WTC11 (cell line): ENCODE measurements around the gene HPSE2. TPM values are rescaled to one million over a fixed set of nuclear protein-coding genes. Genes with fewer than 3 reads are reported as not detected.

Experiments used
- ATAC-seq: fragments of 200-7000 bp; cut with Tn5 transposase; 2 replicates; pipeline ENCODE4 v1.10.0; 2021; ENCODE audit warnings: mild to moderate bottlenecking, moderate library complexity
- CTCF ChIA-PET: fragments of 300-600 bp; sonication (Branson Sonifier 250); formaldehyde crosslinking; loops from one replicate; lab custom pipeline; 2021; ENCODE audit warnings: antibody characterized with exemption; lab: Charles Lee
- POLR2A ChIA-PET: fragments of 350-600 bp; sonication (Branson Sonifier 250); formaldehyde crosslinking; loops from one replicate; lab custom pipeline; 2021; ENCODE audit warnings: antibody characterized with exemption; lab: Charles Lee
- DNase-seq: peaks from one replicate; pipeline ENCODE4 v3.0.0; 2021; ENCODE audit warnings: low spot score
- H3K27ac Mint-ChIP-seq: 2 replicates; pipeline ENCODE4 v1.8.0; 2021; ENCODE audit warnings: mixed read lengths
- H3K27me3 Mint-ChIP-seq: 2 replicates; pipeline ENCODE4 v1.8.0; 2021; ENCODE audit warnings: low read depth, mild to moderate bottlenecking, moderate library complexity, mixed read lengths
- H3K36me3 Mint-ChIP-seq: 2 replicates; pipeline ENCODE4 v1.8.0; 2021; ENCODE audit warnings: mixed read lengths
- H3K4me1 Mint-ChIP-seq: 2 replicates; pipeline ENCODE4 v1.8.0; 2022; ENCODE audit warnings: mixed read lengths
- H3K4me3 Mint-ChIP-seq: 2 replicates; pipeline ENCODE4 v1.8.0; 2021; ENCODE audit warnings: mild to moderate bottlenecking, moderate library complexity, mixed read lengths
- H3K9me3 Mint-ChIP-seq: 2 replicates; pipeline ENCODE4 v1.8.0; 2021; ENCODE audit warnings: mixed read lengths
- ETV6 ChIP-seq: sonication (generic); formaldehyde crosslinking; IDR thresholded peaks from 2 replicates; pipeline ENCODE4 v1.8.1; 2022; ENCODE audit warnings: mild to moderate bottlenecking, missing genetic modification reagents
- GABPB1 ChIP-seq: sonication (generic); formaldehyde crosslinking; IDR thresholded peaks from 2 replicates; pipeline ENCODE4 v1.8.1; 2023; ENCODE audit warnings: mild to moderate bottlenecking, missing genetic modification reagents
- GRHL2 ChIP-seq: fragments of 250-450 bp; sonication (Bioruptor Pico); IDR thresholded peaks from 2 replicates; pipeline ENCODE4 v1.8.0; 2022; ENCODE audit warnings: mild to moderate bottlenecking, moderate library complexity; ENCODE audit not compliant: insufficient replicate concordance, severe bottlenecking
- IRF2 ChIP-seq: sonication (generic); formaldehyde crosslinking; IDR thresholded peaks from 2 replicates; pipeline ENCODE4 v1.8.0; 2022; ENCODE audit warnings: low read depth, missing genetic modification reagents, borderline replicate concordance
- NFATC4 ChIP-seq: fragments of 250-450 bp; sonication (Bioruptor Pico); IDR thresholded peaks from 2 replicates; pipeline ENCODE4 v1.9.0; 2021; ENCODE audit warnings: mild to moderate bottlenecking
- NFYB ChIP-seq: sonication (generic); formaldehyde crosslinking; conservative IDR thresholded peaks from 2 replicates; pipeline ENCODE4 v1.8.0; 2022; ENCODE audit warnings: low read depth, missing genetic modification reagents
- NR2C2 ChIP-seq: sonication (generic); formaldehyde crosslinking; IDR thresholded peaks from 2 replicates; pipeline ENCODE4 v1.8.0; 2022; ENCODE audit warnings: mild to moderate bottlenecking, missing genetic modification reagents
- SP1 ChIP-seq: sonication (generic); formaldehyde crosslinking; conservative IDR thresholded peaks from 2 replicates; pipeline ENCODE4 v1.8.1; 2022; ENCODE audit warnings: missing genetic modification reagents
- TCF7 ChIP-seq: sonication (generic); formaldehyde crosslinking; IDR thresholded peaks from 2 replicates; pipeline ENCODE4 v1.8.0; 2022; ENCODE audit warnings: mild to moderate bottlenecking, low read depth, missing genetic modification reagents, moderate library complexity
- ZNF219 ChIP-seq: sonication (generic); formaldehyde crosslinking; IDR thresholded peaks from 2 replicates; pipeline ENCODE4 v1.8.0; 2023; ENCODE audit warnings: missing genetic modification reagents, mild to moderate bottlenecking, borderline replicate concordance
- ZNF232 ChIP-seq: sonication (generic); formaldehyde crosslinking; IDR thresholded peaks from 2 replicates; pipeline ENCODE4 v1.8.0; 2022; ENCODE audit warnings: mild to moderate bottlenecking, missing genetic modification reagents
- ZNF671 ChIP-seq: fragments of 250-450 bp; sonication (Bioruptor Pico); IDR thresholded peaks from 2 replicates; pipeline ENCODE4 v1.8.0; 2021; ENCODE audit warnings: mild to moderate bottlenecking
- total RNA-seq: library from RNA; stranded (reverse); gene quantifications from 3 replicates; pipeline ENCODE4 v1.2.3, GENCODE V29; 2021
- TF ChIP-seq, protein P1 (sequence below): sonication (generic); formaldehyde crosslinking; conservative IDR thresholded peaks from 2 replicates; pipeline ENCODE4 v1.8.1; 2022; ENCODE audit warnings: mild to moderate bottlenecking, missing genetic modification reagents
- TF ChIP-seq, protein P2 (sequence below): sonication (generic); formaldehyde crosslinking; IDR thresholded peaks from 2 replicates; pipeline ENCODE4 v1.8.0; 2022; ENCODE audit warnings: mild to moderate bottlenecking, missing genetic modification reagents
- TF ChIP-seq, protein P3 (sequence below): sonication (generic); formaldehyde crosslinking; IDR thresholded peaks from 2 replicates; pipeline ENCODE4 v1.8.1; 2023; ENCODE audit warnings: mild to moderate bottlenecking, moderate library complexity, missing genetic modification reagents
- TF ChIP-seq, protein P4 (sequence below): fragments of 200-600 bp; IDR thresholded peaks from 2 replicates; pipeline ENCODE4 v1.8.0; 2022; ENCODE audit warnings: antibody characterized with exemption
- TF ChIP-seq, protein P5 (sequence below): sonication (generic); formaldehyde crosslinking; IDR thresholded peaks from 2 replicates; pipeline ENCODE4 v1.8.0; 2023; ENCODE audit warnings: missing genetic modification reagents, mild to moderate bottlenecking, borderline replicate concordance
- TF ChIP-seq, protein P6 (sequence below): fragments of 250-450 bp; sonication (Bioruptor Pico); IDR thresholded peaks from 2 replicates; pipeline ENCODE4 v2.1.2; 2022; ENCODE audit warnings: mild to moderate bottlenecking, moderate library complexity
- TF ChIP-seq, protein P7 (sequence below): fragments of 250-450 bp; sonication (Bioruptor Pico); IDR thresholded peaks from 2 replicates; pipeline ENCODE4 v1.9.0; 2021; ENCODE audit warnings: mild to moderate bottlenecking
- TF ChIP-seq, protein P8 (sequence below): sonication (generic); formaldehyde crosslinking; IDR thresholded peaks from 2 replicates; pipeline ENCODE4 v1.8.0; 2022; ENCODE audit warnings: missing genetic modification reagents

Gene HPSE2
- total RNA-seq, 1 experiment from 2014 or later, result 0.66 TPM

DNA sequence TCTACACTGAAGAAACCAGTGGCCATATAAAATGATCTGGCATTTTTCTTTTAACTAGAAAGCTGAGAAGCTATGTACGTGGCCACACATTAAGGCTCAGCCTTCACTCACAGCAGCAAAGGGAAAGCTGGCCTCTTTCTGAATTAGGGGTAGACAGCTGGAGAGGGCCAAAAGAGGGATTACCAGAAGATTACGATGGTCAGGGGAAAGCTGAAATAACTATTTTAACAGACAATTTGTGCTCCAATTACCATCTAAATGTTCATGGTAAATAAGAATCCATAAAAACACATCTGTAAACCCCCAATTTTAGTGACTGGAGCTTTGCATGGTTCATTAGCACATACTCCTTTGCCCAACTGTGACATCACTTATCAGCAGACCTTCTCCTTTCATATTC, 314.3 kb downstream of the HPSE2 start:
- DNase-seq, result no peak
- Mint-ChIP-seq H3K27ac (no peak overlapping the region), H3K36me3 (no peaks in the 10 kb centered on the region), H3K4me1 (peaks cover 7% of the 10 kb centered on the region), H3K9me3 (no peaks in the 10 kb centered on the region), H3K4me3 (no peak overlapping the region), H3K27me3 (no peaks in the 10 kb centered on the region)
- ChIA-PET POLR2A (no interaction called here), CTCF (no interaction called here)
- ATAC-seq, result no peak
- TF ChIP-seq NFYB (no peak), GABPB1 (no peak), ZNF219 (no peak), ZNF232 (no peak), GRHL2 (CRISPR knock-in tag) (no peak), ETV6 (CRISPR knock-in tag) (no peak), ZNF671 (no peak), IRF2 (CRISPR knock-in tag) (no peak), TCF7 (no peak), NR2C2 (no peak), SP1 (CRISPR knock-in tag) (no peak), NFATC4 (no peak)
- TF ChIP-seq, protein P1, sequence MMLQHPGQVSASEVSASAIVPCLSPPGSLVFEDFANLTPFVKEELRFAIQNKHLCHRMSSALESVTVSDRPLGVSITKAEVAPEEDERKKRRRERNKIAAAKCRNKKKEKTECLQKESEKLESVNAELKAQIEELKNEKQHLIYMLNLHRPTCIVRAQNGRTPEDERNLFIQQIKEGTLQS (CRISPR knock-in tag), result no peak
- TF ChIP-seq, protein P2, sequence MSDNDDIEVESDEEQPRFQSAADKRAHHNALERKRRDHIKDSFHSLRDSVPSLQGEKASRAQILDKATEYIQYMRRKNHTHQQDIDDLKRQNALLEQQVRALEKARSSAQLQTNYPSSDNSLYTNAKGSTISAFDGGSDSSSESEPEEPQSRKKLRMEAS (CRISPR knock-in tag), result no peak
- TF ChIP-seq, protein P3, sequence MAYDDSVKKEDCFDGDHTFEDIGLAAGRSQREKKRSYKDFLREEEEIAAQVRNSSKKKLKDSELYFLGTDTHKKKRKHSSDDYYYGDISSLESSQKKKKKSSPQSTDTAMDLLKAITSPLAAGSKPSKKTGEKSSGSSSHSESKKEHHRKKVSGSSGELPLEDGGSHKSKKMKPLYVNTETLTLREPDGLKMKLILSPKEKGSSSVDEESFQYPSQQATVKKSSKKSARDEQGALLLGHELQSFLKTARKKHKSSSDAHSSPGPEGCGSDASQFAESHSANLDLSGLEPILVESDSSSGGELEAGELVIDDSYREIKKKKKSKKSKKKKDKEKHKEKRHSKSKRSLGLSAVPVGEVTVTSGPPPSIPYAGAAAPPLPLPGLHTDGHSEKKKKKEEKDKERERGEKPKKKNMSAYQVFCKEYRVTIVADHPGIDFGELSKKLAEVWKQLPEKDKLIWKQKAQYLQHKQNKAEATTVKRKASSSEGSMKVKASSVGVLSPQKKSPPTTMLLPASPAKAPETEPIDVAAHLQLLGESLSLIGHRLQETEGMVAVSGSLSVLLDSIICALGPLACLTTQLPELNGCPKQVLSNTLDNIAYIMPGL (CRISPR knock-in tag), result no peak
- TF ChIP-seq, protein P4, sequence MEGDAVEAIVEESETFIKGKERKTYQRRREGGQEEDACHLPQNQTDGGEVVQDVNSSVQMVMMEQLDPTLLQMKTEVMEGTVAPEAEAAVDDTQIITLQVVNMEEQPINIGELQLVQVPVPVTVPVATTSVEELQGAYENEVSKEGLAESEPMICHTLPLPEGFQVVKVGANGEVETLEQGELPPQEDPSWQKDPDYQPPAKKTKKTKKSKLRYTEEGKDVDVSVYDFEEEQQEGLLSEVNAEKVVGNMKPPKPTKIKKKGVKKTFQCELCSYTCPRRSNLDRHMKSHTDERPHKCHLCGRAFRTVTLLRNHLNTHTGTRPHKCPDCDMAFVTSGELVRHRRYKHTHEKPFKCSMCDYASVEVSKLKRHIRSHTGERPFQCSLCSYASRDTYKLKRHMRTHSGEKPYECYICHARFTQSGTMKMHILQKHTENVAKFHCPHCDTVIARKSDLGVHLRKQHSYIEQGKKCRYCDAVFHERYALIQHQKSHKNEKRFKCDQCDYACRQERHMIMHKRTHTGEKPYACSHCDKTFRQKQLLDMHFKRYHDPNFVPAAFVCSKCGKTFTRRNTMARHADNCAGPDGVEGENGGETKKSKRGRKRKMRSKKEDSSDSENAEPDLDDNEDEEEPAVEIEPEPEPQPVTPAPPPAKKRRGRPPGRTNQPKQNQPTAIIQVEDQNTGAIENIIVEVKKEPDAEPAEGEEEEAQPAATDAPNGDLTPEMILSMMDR, result no peak
- TF ChIP-seq, protein P5, sequence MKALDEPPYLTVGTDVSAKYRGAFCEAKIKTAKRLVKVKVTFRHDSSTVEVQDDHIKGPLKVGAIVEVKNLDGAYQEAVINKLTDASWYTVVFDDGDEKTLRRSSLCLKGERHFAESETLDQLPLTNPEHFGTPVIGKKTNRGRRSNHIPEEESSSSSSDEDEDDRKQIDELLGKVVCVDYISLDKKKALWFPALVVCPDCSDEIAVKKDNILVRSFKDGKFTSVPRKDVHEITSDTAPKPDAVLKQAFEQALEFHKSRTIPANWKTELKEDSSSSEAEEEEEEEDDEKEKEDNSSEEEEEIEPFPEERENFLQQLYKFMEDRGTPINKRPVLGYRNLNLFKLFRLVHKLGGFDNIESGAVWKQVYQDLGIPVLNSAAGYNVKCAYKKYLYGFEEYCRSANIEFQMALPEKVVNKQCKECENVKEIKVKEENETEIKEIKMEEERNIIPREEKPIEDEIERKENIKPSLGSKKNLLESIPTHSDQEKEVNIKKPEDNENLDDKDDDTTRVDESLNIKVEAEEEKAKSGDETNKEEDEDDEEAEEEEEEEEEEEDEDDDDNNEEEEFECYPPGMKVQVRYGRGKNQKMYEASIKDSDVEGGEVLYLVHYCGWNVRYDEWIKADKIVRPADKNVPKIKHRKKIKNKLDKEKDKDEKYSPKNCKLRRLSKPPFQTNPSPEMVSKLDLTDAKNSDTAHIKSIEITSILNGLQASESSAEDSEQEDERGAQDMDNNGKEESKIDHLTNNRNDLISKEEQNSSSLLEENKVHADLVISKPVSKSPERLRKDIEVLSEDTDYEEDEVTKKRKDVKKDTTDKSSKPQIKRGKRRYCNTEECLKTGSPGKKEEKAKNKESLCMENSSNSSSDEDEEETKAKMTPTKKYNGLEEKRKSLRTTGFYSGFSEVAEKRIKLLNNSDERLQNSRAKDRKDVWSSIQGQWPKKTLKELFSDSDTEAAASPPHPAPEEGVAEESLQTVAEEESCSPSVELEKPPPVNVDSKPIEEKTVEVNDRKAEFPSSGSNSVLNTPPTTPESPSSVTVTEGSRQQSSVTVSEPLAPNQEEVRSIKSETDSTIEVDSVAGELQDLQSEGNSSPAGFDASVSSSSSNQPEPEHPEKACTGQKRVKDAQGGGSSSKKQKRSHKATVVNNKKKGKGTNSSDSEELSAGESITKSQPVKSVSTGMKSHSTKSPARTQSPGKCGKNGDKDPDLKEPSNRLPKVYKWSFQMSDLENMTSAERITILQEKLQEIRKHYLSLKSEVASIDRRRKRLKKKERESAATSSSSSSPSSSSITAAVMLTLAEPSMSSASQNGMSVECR (CRISPR knock-in tag), result no peak
- TF ChIP-seq, protein P6, sequence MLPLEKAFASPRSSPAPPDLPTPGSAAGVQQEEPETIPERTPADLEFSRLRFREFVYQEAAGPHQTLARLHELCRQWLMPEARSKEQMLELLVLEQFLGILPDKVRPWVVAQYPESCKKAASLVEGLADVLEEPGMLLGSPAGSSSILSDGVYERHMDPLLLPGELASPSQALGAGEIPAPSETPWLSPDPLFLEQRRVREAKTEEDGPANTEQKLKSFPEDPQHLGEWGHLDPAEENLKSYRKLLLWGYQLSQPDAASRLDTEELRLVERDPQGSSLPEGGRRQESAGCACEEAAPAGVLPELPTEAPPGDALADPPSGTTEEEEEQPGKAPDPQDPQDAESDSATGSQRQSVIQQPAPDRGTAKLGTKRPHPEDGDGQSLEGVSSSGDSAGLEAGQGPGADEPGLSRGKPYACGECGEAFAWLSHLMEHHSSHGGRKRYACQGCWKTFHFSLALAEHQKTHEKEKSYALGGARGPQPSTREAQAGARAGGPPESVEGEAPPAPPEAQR (CRISPR knock-in tag), result no peak
- TF ChIP-seq, protein P7, sequence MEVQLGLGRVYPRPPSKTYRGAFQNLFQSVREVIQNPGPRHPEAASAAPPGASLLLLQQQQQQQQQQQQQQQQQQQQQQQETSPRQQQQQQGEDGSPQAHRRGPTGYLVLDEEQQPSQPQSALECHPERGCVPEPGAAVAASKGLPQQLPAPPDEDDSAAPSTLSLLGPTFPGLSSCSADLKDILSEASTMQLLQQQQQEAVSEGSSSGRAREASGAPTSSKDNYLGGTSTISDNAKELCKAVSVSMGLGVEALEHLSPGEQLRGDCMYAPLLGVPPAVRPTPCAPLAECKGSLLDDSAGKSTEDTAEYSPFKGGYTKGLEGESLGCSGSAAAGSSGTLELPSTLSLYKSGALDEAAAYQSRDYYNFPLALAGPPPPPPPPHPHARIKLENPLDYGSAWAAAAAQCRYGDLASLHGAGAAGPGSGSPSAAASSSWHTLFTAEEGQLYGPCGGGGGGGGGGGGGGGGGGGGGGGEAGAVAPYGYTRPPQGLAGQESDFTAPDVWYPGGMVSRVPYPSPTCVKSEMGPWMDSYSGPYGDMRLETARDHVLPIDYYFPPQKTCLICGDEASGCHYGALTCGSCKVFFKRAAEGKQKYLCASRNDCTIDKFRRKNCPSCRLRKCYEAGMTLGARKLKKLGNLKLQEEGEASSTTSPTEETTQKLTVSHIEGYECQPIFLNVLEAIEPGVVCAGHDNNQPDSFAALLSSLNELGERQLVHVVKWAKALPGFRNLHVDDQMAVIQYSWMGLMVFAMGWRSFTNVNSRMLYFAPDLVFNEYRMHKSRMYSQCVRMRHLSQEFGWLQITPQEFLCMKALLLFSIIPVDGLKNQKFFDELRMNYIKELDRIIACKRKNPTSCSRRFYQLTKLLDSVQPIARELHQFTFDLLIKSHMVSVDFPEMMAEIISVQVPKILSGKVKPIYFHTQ (CRISPR knock-in tag), result no peak
- TF ChIP-seq, protein P8, sequence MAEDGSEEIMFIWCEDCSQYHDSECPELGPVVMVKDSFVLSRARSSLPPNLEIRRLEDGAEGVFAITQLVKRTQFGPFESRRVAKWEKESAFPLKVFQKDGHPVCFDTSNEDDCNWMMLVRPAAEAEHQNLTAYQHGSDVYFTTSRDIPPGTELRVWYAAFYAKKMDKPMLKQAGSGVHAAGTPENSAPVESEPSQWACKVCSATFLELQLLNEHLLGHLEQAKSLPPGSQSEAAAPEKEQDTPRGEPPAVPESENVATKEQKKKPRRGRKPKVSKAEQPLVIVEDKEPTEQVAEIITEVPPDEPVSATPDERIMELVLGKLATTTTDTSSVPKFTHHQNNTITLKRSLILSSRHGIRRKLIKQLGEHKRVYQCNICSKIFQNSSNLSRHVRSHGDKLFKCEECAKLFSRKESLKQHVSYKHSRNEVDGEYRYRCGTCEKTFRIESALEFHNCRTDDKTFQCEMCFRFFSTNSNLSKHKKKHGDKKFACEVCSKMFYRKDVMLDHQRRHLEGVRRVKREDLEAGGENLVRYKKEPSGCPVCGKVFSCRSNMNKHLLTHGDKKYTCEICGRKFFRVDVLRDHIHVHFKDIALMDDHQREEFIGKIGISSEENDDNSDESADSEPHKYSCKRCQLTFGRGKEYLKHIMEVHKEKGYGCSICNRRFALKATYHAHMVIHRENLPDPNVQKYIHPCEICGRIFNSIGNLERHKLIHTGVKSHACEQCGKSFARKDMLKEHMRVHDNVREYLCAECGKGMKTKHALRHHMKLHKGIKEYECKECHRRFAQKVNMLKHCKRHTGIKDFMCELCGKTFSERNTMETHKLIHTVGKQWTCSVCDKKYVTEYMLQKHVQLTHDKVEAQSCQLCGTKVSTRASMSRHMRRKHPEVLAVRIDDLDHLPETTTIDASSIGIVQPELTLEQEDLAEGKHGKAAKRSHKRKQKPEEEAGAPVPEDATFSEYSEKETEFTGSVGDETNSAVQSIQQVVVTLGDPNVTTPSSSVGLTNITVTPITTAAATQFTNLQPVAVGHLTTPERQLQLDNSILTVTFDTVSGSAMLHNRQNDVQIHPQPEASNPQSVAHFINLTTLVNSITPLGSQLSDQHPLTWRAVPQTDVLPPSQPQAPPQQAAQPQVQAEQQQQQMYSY (CRISPR knock-in tag), result no peak
